OCI-LY3 (cell line): ENCODE results near the gene ZFYVE21.

ENCODE experiments used
- H2AFZ ChIP-seq: fragments of 200-600, 300-600 bp; shearing (Covaris generic); 2 replicates; pipeline ENCODE4 v1.6.0; 2014; ENCODE audit warnings: antibody characterized with exemption, low read depth, low read length
- H3K27ac ChIP-seq: fragments of 200-600, 300-600 bp; sonication (generic); 2 replicates; pipeline ENCODE4 v1.5.1; 2014; ENCODE audit warnings: mild to moderate bottlenecking, low read length, moderate library complexity, mixed read lengths
- H3K27me3 ChIP-seq: fragments of 200-600, 300-600 bp; sonication (generic); 2 replicates; pipeline ENCODE4 v1.6.1; 2014; ENCODE audit warnings: low read depth, low read length, mixed read lengths
- H3K36me3 ChIP-seq: fragments of 200-600, 300-600 bp; sonication (generic); replicated peaks from 2 replicates; pipeline ENCODE3; 2014; ENCODE audit warnings: low read depth, low read length, mixed read lengths
- H3K4me1 ChIP-seq: fragments of 300-600, 200-600 bp; sonication (generic); 2 replicates; pipeline ENCODE4 v1.6.1; 2014; ENCODE audit warnings: low read length, mixed read lengths
- H3K4me2 ChIP-seq: fragments of 200-600, 300-600 bp; sonication (generic); 2 replicates; pipeline ENCODE4 v1.6.1; 2014; ENCODE audit warnings: low read length, mixed read lengths
- H3K4me3 ChIP-seq: fragments of 300-600, 200-600 bp; sonication (generic); 2 replicates; pipeline ENCODE4 v1.5.1; 2014; ENCODE audit warnings: antibody characterized with exemption, mild to moderate bottlenecking, low read length, moderate library complexity
- H3K79me2 ChIP-seq: fragments of 300-600, 200-600 bp; shearing (Covaris generic); 2 replicates; pipeline ENCODE4 v1.6.1; 2014; ENCODE audit warnings: mild to moderate bottlenecking, low read length, mixed read lengths
- H3K9ac ChIP-seq: fragments of 300-600, 200-600 bp; shearing (Covaris generic); 2 replicates; pipeline ENCODE4 v1.6.0; 2014; ENCODE audit warnings: mild to moderate bottlenecking, low read length, moderate library complexity
- H3K9me3 ChIP-seq: fragments of 200-600, 300-600 bp; shearing (Covaris generic); 2 replicates; pipeline ENCODE4 v1.6.1; 2014; ENCODE audit warnings: low read length, mixed read lengths; ENCODE audit not compliant: insufficient read depth
- H4K20me1 ChIP-seq: fragments of 200-600, 300-600 bp; sonication (generic); 2 replicates; pipeline ENCODE4 v1.6.1; 2016; ENCODE audit warnings: low read length, mixed read lengths; ENCODE audit not compliant: insufficient read depth
- EZH2phosphoT487 ChIP-seq: fragments of 200-600 bp; shearing (Covaris generic); IDR thresholded peaks from 2 replicates; pipeline ENCODE4 v1.6.1; 2018; ENCODE audit warnings: antibody characterized with exemption, mixed run types, low read depth
- TF ChIP-seq, protein P1 (sequence below): fragments of 200-600, 300-600 bp; sonication (generic); IDR thresholded peaks from 2 replicates; pipeline ENCODE4 v1.5.1; 2014; ENCODE audit warnings: antibody characterized with exemption, low read length, low read depth

The ZFYVE21 gene

DNA sequence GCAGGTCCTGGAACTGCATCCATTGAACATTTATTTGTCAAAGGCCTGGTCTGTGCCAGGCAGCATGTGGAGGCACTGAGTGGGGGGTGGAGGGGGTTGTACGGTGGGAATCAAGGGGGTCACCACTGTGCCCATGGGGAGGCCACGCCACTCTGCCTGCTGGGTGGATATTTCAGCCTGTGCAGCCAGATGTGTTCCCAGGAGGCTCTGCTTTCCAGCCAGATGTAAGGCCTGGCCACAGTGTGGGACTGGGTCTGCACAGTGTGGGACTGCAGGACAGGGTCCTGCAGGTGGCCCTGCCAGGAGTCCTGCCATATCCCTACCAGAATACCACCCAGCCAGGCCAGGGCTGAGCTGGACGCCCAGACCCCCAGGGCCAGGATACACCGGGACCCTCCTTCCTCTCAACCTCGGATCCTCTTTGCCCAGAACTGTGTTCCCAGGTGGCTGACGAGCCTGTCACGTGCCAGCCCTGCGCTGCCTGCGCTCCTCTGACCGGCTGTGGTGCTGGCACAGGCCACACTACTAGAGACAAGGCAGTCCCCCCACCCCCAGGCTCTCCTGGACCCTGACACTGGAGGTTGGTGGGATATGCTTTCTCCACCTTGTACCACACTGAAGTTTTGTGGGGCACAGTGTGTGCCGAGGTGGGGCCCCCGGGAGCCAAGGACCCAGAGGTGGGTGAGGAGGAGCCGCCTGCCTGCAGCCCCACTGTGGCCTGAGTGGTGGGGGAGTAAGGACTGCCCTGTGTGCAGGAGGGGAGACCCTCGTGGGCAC lies 17.8 kb upstream of the ZFYVE21 start:
- H4K20me1 ChIP-seq = peaks cover 30% of the 10 kb centered on the region
- no peak for TF ChIP-seq EZH2phosphoT487
- H3K36me3 ChIP-seq = peaks cover 41% of the 10 kb centered on the region
- no peaks in the 10 kb centered on the region for H3K27me3 ChIP-seq
- H3K27ac ChIP-seq = no peak overlapping the region
- no peak overlapping the region for H3K4me3 ChIP-seq
- no peak overlapping the region for H3K9ac ChIP-seq
- H3K9me3 ChIP-seq = no peaks in the 10 kb centered on the region
- no peak overlapping the region for H2AFZ ChIP-seq
- H3K4me1 ChIP-seq = peaks cover 23% of the 10 kb centered on the region
- no peaks in the 10 kb centered on the region; the same call in 1 of the 2 replicates for H3K79me2 ChIP-seq
- no peak overlapping the region for H3K4me2 ChIP-seq

DNA sequence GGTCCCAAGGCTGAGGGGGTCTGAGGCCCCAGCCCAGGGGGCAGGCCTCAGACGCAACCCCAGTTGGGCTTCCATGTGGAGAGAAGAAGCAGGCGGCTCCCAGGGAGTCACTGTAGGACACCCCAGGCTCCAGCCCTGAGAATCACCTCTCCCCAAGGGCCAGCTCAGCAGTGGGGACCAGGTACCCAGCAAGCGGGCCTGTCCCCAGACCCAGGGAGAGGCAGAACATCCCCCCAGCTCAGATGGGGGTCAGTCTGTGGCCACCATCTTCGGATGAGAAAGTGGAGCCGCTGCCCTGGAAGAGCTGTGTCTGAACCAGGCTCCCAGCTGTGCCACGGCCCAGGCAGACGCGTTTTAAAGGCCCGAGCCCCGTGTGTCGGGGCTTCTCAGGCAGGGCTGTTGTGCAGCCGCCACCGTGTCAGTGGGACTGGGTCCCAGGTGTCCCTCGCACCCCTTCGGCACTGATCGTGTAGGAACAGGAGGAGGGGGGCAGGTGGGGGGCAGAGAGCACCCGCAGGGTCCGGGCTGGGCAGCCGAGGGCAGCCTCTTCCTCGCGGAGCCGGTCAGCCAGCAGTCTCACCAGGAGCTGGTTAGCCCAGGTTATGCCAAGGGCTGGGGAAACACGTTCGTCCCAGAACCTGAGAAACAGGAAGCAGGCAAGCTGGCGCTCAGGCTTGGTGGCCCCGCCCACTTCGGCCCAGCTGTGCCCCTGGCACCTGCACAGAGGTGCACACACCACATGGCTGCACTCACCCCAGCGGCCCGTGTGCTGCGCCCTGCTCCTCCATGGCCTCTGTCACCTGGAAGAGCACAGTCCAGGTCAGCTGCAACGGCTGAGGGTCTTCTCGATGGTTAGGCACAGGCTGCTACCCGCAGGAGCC lies 17.0 kb upstream of the ZFYVE21 start:
- Histone ChIP-seq H3K9me3 (no peaks in the 10 kb centered on the region), H3K9ac (no peak overlapping the region), H3K27me3 (no peaks in the 10 kb centered on the region), H3K36me3 (peaks cover 44% of the 10 kb centered on the region), H3K4me1 (peaks cover 24% of the 10 kb centered on the region), H3K4me2 (no peak overlapping the region), H3K4me3 (no peak overlapping the region), H2AFZ (no peak overlapping the region), H3K79me2 (no peaks in the 10 kb centered on the region; the same call in 1 of the 2 replicates), H4K20me1 (peaks cover 30% of the 10 kb centered on the region), H3K27ac (no peak overlapping the region; the same call in 1 of the 2 replicates)
- TF ChIP-seq EZH2phosphoT487 = no peak
- TF ChIP-seq, protein P1, sequence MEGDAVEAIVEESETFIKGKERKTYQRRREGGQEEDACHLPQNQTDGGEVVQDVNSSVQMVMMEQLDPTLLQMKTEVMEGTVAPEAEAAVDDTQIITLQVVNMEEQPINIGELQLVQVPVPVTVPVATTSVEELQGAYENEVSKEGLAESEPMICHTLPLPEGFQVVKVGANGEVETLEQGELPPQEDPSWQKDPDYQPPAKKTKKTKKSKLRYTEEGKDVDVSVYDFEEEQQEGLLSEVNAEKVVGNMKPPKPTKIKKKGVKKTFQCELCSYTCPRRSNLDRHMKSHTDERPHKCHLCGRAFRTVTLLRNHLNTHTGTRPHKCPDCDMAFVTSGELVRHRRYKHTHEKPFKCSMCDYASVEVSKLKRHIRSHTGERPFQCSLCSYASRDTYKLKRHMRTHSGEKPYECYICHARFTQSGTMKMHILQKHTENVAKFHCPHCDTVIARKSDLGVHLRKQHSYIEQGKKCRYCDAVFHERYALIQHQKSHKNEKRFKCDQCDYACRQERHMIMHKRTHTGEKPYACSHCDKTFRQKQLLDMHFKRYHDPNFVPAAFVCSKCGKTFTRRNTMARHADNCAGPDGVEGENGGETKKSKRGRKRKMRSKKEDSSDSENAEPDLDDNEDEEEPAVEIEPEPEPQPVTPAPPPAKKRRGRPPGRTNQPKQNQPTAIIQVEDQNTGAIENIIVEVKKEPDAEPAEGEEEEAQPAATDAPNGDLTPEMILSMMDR = no peak

DNA sequence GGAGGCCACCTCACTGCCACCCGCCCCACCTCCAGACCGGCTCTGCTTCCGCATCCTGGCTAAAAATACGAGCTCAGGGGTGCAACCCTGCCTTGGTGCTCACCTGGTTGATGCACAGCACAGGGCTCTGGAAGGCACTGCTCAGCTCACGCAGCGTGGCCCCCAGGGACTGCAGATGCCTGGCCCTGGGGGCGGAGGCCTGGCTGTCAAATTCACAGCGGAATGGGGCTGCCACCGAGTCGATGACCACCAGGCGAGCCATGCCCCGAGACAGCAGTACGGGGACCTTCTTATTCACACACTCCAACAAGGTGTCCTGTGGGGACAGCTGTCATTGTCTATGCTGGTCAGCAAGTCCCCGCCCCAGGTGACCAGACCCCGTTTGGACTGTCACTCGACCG lies 16.3 kb upstream of the ZFYVE21 start:
- no peak overlapping the region for H3K4me2 ChIP-seq

DNA sequence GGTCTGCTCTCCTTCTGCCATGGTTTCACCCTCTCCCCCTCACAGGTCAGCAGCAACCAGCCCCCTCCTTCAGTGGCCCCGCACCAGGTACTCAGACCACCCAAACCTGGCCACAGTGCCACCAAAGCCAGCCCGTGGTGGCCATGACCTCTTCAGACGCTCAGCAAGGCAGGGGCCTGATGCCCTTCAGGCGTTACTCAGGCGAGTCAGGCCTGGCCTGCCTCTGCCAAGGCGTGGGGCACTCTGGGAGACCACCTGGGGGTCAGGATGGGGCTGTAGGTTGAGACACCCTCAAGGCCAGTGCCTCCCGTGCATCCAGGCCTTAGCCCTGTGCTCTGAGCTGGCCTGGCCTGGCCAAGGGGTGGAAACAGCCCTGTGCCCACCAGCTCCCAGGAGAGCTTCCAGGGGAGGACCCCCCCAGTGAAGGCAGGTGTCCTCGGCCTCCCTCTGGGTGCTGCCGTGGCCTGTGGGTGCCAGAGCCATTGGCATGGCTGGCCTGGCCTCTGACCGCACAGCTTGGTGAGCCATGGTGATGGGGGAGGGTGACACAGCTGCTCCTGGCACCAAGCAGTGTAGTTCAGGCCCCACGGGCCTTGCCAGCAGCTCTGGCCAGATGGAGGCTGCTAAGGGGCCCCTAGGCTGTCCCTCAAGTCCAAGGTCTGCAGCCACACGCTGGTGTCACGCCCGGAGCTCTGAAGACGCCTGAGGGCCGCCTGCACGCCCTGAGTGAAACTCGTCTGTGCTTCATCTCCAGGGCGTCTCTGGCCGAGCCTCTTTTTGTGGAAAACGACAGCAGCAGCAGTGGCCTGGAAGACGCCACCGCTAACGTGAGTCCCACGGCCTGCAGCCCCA lies 15.5 kb upstream of the ZFYVE21 start:
- Histone ChIP-seq H3K79me2 (no peaks in the 10 kb centered on the region; the same call in 1 of the 2 replicates), H3K36me3 (peaks cover 44% of the 10 kb centered on the region), H3K4me1 (peaks cover 24% of the 10 kb centered on the region), H3K27ac (no peak overlapping the region), H3K9me3 (no peaks in the 10 kb centered on the region), H2AFZ (no peak overlapping the region), H4K20me1 (peaks cover 30% of the 10 kb centered on the region), H3K4me3 (no peak overlapping the region), H3K27me3 (no peaks in the 10 kb centered on the region), H3K9ac (no peak overlapping the region), H3K4me2 (no peak overlapping the region)
- TF ChIP-seq, protein P1 = no peak
- TF ChIP-seq EZH2phosphoT487 = no peak

More for the DNA sequence above, 16.3 kb upstream of the ZFYVE21 start:
- TF ChIP-seq EZH2phosphoT487 = no peak
- TF ChIP-seq, protein P1 = no peak
- no peak overlapping the region for H3K4me3 ChIP-seq
- no peak overlapping the region for H3K9ac ChIP-seq
- H3K27me3 ChIP-seq = no peaks in the 10 kb centered on the region
- no peak overlapping the region for H3K27ac ChIP-seq
- H3K79me2 ChIP-seq = no peaks in the 10 kb centered on the region; the same call in 1 of the 2 replicates
- H4K20me1 ChIP-seq = peaks cover 30% of the 10 kb centered on the region
- H2AFZ ChIP-seq = no peak overlapping the region
- H3K36me3 ChIP-seq = peaks cover 43% of the 10 kb centered on the region
- no peaks in the 10 kb centered on the region for H3K9me3 ChIP-seq
- H3K4me1 ChIP-seq = peaks cover 24% of the 10 kb centered on the region
